Epidermal melanocyte (primary cell): ENCODE measurements around the gene PALLD.

ENCODE experiments used
- DNase-seq: peaks from one replicate; pipeline ENCODE4 v3.0.0; 2011; ENCODE audit warnings: low spot score; ENCODE audit not compliant: insufficient read length

Gene PALLD

DNA sequence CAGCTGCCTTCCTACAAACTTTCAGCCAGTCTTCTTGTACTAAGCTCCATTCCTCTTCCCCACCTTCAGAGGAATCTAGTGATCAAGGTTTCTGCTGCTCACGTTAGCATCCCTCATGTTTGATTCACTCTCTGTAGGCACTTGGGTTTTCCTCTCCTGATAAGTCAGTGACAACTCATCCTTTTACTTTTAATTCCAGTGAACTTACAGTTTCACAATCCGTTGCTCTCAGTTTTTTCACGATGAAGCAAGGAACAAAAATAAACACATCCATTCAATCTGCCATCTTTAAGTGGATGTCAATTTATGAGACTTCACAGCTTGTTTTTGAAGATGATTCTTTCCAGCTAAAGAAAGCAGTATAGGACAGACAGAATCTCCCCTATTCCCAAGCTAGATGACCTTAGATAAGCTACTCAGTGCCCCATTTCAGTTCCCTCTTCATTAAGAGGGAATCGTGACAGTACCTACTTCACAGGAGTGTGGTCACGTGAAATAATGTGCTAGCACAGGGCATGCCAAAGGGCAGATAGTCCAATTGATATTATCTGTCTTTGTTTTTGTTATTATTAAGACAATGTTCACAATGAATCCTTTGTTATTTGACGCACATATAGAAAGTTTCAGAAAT lies 234.3 kb downstream of the PALLD start:
- no peak for DNase-seq

DNA sequence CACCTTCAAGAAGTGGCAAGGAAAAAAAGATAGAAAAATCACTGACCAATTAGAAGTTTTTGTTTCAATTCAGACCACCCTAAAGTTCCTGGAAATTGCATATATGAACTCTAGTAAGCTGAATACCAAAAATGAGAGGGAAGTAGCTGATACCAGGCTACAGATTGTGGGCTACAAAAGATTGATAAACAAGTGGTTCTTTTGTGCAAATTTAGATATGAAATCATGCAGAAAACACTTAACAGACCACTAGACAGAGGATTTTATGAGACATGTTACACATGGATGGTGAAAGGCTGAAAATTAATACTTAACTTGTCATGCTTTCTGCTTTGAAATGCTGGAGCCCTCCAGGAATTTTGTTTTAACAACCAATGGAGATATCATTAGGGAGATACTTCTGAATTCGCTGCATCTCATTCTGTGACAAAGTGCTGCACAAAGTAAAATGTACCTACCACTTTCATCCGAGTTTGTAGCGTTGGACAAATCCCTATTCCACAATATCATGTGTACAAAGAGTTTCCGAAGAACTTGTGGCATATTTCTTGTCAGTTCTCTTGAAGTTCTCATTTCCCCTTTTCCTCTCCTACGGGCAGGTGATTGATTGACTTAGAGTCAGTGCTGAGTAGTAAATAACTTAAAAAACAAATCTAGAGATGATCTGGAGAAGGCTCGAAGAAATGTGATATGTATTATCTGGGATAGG lies 235.0 kb downstream of the PALLD start:
- DNase-seq = no peak

DNA sequence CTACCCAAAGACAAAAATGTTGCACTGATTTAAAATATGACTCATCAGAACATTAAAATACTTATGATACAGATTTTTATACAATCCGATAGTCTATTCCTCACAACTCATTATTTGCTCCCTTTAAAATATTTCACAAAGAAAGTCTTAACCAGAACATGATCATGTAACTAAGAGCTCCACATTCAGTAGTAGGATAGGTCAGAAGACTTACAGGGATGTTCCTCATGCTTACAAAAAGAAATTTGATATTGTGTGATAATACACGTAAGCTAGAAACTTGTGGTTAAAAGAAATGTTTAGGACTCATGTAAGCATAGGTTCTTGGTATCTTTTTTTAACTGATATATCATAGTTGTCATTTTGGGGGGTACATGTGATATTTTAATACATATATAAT lies 235.9 kb downstream of the PALLD start:
- DNase-seq = no peak

DNA sequence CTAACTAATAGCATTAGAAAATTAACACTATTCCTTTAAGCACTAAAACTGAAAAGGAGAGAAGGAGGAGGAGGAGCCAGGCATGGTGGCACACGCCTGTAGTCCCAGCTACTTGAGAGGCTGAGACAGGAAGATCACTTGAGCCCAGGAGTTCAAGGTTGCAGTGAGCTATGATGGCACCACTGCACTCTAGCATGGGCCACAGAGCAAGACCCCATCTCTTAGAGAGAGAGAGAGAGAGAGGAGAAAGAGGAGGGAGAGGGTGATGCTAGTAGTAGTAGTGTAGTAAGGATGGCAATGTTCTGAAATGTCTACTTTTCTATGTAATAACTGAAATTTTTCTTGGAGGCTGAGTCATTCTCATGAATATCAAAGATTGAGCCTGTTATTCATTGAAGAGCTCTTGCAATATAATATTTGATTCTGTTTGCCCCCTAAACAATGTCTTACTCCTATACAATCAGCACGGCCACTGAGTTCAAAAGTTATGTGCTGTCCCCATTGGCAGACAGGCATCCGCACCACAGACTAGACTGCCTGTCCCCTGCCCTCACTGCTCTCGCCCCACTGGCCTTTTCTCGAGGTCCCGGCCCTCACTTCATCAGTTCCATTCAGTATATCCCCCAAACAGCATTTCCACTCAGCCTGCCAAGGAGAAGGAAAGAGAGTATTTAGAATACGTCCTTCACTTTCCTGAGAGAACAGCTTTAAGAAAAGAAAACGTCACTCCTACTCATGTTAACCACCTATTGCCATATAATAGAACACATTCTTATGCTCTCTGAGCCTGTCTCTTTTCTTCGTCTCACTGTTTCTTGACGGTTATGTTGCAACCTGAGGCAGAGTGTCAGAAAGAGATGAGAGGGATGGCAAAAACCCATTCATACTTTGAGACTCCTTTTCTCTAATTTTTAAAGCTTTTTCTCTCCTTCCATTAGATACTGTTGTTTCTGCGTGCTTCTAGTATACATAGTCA lies 238.1 kb downstream of the PALLD start:
- no peak for DNase-seq

DNA sequence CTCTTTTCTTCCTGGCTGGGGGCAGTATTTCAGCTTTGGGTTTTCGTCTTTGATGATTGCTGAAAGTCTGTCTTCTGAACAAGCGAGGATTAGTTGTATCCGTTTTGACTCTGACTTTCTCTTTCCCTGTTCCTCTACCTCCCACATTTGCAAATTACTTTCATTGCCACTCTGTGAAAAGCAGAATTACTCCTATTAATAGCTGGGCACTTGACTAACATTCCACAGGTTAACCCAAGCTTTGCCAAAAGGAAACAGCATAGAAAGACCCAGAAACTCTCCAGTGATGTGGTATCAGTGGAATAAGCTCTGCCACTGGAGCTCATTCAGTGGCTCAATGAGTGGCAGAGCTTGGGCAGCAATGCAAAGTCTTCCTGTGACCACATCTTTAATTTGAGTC lies 238.9 kb downstream of the PALLD start:
- no peak for DNase-seq

DNA sequence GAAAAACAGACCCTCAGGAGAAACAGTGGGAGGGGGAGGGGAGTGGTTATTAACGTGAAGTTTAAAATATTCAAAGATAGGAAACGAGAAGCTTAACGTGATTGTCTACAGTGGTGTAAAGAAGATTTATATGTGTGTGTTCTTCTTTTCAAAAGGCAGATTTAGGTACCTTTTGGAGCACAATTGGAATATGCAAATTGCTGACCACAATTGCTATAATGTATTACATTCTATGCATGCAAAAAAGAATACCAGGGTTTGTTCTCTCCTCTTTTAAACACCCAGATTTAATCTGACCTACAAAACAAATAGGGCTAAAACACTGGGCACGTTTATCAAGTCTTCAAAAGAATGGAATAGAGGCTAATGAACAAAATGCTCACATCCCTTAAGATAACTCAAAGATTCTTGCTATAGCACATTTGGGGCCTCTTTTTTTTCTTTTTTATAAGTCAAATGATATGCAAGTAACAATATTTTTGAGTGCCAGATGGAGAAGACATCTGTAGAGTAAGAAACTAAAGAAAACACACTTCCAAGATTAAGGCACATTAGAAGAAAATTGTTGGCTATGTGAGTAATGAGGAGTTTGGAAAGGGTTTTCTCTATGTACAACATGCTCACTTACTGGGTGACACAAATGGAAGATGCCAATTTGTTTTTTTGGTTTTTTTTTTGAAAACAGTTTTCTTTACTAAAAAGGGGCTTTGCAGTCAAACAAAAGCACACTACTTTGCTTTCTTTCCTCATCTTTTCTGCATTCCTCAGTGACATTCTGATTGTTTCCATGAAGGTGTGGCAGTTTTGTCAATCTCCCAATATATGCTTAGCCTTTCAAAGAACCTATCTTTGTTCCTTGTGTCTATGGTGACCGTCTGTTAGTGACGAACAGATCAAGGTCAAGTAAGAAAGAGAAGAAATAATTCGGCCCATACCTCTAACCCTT lies 240.3 kb downstream of the PALLD start:
- no peak for DNase-seq

DNA sequence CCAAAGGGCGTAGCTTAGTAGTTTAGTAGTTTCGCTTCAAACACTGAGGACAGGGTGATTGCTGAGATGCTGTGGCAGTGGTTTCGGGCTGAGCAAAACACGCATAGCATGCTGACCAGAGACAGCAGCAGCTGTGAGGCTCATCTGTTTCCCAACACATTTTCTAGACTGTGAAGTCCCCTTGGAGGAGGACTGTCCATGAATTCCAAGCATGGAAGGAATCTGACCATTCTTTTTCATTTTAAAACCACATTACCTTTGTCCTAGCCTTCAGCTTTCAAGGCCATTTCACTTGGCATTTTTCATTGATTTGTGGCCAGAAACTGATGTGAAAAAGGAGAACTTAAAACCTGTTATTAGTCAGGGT lies 240.9 kb downstream of the PALLD start:
- no peak for DNase-seq

DNA sequence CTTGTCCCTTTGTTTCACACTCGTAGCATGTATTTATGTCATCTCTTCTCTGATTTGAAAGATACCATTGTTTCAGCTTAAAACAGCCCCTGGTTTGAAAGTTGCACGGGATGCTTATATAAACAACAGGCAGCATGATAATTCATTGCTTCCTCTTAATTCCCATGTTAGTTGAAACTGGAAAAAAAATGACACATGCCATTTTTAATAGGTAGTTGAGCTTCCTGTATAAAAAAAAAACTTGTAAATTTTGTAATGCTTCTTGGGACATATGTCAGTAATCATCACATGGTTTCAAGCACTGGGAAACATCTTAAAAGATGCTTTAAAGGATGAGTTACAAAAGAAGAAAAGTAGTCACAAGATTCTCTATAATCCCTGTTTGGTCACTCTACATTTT lies 243.0 kb downstream of the PALLD start:
- DNase-seq = no peak

DNA sequence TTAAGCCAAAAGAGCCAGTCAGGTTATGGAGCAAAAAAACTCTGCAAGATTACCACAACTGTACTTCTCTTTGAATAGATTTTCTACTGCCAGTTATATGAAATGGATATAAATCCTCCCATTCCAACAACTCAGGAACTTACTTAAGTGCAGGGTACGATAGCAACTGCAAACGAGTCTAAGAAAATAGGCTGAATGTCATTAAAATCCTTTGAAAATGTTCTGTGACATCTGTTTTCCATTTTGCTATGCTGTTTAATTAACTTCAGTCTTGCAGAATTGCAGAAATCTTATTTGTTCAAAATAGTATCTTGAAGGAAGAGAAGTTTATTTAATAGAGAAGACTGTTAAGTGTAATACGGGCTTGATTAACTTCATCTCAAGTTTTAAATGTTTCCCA lies 243.8 kb downstream of the PALLD start:
- DNase-seq = no peak

DNA sequence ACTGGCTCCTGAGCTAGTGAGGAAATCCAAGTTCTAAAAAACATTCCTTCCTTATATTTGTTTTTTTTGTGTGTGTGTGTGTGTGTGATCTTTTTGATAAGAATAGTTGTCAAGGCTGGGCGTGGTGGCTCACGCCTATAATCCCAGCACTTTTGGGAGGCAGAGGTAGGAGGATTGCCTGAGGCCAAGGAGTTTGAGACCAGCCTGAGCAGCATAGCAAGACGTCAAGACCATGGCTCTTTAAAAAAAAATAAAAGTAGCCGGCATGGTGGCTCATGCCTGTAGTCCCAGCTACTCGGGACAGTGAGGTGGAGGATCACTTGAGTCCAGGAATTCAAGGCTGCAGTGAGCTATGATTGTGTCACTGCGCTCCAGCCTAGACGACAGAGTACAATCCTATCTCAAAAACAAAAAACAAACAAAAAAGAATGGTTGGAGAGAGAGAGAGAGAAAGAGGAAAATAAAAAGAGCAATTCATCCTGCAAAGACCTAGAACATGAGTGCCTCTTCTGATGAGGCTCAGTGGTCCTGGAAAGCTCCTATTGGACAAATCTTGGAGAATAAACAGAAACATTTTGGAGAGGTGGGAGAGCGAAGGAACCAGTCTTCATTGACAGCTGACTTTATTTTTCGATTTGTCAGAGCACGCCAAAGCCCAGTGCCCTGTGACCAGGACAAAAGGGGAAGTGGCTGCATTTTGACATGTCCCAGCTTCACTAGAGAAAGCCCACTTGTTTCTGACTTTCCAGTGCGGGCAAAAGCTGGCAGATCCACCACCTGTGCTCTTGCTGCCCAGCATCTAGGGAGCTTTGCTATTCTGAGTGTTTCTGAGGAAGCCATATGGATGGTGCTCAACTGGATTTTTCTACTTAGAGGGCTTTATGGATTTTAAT lies 244.7 kb downstream of the PALLD start:
- no peak for DNase-seq

DNA sequence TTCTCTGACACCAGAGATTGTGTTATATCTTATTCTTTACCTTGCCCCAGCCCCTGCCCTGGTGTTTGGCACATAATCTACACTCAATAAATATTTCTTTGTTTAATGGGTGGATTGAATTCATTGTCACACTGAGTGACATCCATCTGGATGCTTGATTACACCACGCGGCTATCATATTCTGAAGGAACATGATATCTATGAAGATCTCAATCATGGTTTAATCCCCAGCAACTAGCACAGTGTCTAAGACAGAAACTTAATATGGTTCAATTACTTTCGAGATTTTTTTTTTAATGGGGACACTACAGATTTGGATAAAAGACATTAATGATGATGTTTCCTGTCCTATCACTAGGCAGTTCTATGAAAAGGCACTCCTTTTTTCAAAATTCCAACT lies 246.3 kb downstream of the PALLD start:
- no peak for DNase-seq

DNA sequence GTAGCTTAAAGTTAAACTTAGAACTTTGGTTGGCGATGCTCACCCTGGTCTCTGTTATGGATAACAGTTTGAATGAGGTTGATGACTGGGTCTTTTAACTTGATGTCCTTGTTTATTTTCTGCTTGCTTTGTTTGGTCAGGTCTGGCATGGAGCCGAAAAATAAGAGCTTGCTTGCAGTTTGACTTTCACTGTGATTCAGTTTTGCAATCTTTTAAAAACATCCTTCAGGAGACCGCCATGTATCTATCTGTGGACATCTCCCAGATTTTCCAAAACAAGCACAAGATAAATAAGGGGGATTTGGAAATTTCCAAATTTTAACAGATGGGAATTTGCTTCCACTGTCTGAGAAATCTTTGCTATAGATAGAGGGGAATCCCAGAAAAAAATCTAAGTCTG lies 246.7 kb downstream of the PALLD start:
- no peak for DNase-seq

DNA sequence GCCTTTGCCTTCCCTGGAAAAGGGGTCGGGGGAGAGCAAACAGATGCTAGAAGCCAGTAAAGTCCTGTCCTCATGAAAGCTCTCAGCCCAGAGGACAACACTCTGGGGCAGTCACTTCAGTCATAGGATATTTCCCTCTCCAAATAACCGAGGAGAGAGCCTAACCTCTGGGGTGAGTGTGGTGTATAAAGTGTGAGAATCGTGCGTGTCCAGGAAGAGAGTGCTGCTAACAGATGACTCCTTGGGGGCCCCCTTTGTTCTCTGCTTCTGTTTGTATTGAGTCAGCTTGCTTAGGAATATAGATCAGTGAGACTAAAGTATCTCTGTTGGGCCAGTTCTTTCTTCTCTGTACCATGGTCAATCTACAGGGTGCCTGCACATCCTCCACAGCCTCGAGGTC lies 247.2 kb downstream of the PALLD start:
- DNase-seq = no peak

DNA sequence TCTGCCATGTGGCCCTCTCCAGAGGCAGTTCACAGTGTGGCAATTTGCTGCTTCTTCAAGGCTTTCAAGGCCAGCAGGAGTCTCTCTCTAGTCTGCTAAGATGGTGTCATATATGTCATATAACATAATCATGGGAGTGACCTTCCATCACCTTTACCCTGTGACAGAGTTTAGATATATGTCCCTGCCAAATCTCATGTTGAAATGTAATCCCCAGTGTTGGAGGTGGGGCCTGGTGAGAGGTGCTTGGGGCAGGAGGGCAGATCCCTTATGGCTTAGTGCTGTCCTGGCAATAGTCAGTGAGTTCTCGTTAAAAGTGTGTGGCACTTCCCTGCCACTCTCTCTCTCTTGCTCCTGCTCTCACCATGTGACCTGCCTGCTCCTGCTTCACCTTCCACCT lies 252.0 kb downstream of the PALLD start:
- DNase-seq = no peak

DNA sequence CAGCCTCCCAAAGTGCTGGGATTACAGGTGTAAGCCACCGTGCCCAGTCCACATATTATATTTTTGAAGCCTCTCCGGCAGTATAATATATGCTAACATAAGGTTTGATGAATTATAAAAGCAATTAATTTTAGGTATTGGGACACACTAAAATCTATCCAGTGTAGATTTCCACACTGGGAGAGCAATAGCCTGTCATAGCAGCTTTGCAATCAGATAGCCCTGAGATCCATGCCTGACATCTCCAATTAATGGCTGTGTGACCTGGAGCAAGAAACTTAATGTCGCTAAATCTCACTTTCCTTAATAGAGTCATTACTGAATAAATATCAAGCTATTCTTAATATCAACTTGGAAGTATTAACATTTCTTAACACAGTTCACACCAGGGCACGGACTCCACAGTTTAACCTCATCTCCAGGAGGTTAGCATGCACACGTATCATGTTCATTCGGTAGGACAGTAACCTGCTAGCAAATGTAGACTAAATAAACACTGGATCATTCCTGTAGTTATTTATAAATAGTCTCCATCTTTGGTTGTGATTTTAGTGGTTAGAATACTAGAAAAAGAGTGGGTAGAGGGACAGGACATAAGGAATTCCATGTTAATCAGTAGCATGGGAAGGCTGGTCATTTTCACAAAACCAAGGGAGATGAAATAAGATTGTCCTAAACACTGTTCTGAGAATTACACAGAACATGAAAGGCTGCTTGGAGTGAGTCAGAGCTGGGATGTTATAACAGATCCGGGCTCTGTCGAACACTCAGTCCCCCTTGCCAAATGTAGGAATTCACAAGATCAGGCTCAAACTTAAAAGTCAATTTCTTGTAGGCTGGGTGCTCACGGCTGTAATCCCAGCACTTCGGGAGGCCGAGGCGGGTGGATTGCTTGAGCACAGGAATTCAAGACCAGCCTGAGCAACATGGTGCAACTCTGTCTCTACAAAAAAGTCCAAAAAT lies 254.7 kb downstream of the PALLD start:
- no peak for DNase-seq

DNA sequence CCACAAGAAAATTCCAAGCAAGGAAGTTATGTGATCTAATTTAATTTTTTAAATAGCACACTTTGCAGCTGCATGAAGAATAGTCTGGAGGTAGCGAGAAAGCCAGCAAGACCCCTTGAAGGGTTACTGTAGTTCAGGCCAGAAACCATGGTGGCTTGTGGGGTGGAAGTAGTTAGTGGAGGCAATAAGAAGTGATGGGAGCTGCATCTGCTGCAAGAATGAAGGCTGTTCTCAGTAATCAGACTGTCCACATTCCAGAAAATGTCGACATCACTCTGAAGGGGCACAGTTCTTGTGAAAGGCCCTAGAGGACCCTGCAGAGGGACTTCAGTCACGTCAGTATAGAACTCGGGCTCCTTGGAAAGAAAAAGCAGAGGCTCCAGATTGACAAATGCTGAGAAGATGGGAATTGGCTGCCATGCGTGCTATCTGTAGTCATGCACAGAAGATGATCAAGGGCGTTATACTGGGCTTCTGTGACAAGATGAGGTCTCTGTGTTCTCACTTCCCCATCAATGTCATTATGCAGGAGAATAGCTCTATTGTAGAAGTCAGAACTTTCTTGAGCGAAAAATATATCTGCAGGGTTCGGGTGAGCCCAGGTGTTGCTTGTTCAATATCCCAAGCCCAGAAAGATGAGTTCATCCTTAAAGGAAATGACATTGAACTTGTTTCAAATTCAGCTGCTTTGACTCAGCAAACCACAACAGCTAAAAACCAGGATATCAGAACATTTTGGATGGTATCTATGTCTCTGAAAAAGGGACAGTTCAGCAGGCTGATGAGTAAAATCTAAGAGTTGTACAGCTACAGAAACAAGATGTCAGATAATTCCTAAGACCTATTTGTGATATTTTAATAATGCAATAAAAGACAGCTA lies 259.0 kb downstream of the PALLD start:
- no peak for DNase-seq

DNA sequence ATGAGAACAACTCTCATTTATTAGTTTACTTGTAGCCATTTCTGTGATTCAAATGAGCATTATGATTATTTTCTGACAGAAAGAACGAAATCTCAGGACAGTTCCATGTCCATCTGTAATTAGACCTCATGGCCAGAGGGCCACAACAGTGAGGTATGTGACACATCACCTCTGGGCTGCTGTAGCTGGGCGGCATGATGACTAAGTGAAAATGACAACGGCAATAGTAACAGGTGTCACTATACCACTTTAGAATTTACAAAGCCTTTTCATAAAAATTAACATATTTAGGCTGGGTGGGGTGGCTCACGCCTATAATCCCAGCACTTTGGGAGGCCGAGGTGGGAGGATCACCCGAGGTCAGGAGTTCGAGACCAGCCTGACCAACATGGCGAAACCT lies 260.6 kb downstream of the PALLD start:
- no peak for DNase-seq

DNA sequence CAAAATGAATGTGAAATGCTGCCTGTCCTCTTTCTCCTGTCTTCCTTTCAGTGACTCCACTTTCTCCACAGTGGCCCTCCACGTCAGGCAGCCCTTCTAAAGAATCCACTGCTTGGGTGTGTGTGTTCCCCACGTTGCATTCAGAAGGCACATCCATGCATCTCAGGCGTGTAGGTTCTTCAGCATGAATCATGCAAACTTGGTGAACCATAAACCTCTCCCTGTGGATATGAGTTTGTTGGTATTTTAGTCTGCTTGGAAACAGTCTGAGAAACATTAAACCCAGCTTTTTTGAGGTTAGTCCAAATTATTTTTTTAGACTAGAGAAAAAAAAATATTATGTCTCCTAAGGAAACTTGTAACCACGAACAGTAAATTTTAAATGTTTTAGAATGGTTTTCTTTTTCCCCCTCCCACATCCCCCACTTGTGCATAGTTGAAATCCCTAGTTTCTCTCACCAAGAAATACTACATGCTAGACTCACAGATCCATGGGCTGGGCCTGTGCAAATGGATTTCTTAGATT lies 261.6 kb downstream of the PALLD start:
- DNase-seq = no peak
